HEK293 (cell line): ENCODE results near the gene SEMA7A.

Experiments used
- CTCF ChIA-PET: fragments of 350-600 bp; formaldehyde crosslinking; extraction: SDS; loops from one replicate; lab custom pipeline; 2021; ENCODE audit warnings: antibody characterized with exemption; lab: Yijun Ruan, JAX
- POLR2A ChIA-PET: fragments of 300-600 bp; formaldehyde crosslinking; extraction: SDS; loops from one replicate; lab custom pipeline; 2020; ENCODE audit warnings: antibody characterized with exemption, inconsistent platforms; lab: Yijun Ruan, JAX
- H3K27ac ChIP-seq: fragments of 200-500 bp; sonication (Bioruptor generic); 2 replicates; pipeline ENCODE4 v1.5.1; 2014; ENCODE audit warnings: low read depth, low read length, control low read depth, inconsistent platforms; ENCODE audit errors: extremely low read depth
- H3K36me3 ChIP-seq, 2 experiments: fragments of 200-500 bp in 1 of 2; sonication (Bioruptor generic) in 1 of 2; 1 replicate in 1 of 2; 2 replicates in 1 of 2; pipeline ENCODE4 v1.5.1; 2014 to 2017; ENCODE audit warnings: inconsistent platforms in 2 of 2, low read length in 2 of 2; ENCODE audit not compliant: control insufficient read depth in 2 of 2, insufficient read depth in 1 of 2
- H3K4me1 ChIP-seq: fragments of 200-500 bp; sonication (Bioruptor generic); 2 replicates; pipeline ENCODE4 v1.5.1; 2014; ENCODE audit warnings: mild to moderate bottlenecking, low read length, inconsistent platforms; ENCODE audit not compliant: control insufficient read depth, insufficient read depth
- H3K4me3 ChIP-seq: 2 replicates; pipeline ENCODE4 v1.5.1; 2011; ENCODE audit warnings: low read depth, mild to moderate bottlenecking, control low read depth, low read length, moderate library complexity
- H3K9me3 ChIP-seq: fragments of 200-500 bp; sonication (Bioruptor generic); 2 replicates; pipeline ENCODE4 v1.5.1; 2014; ENCODE audit warnings: low read depth, low read length, inconsistent platforms; ENCODE audit not compliant: control insufficient read depth, insufficient read depth
- HIC1 ChIP-seq: fragments of 450-650 bp; formaldehyde crosslinking; IDR thresholded peaks from 2 replicates; pipeline ENCODE4 v1.5.1; 2016; ENCODE audit warnings: missing biosample characterization, missing genetic modification characterization
- PRDM10 ChIP-seq: fragments of 450-650 bp; formaldehyde crosslinking; IDR thresholded peaks from 2 replicates; pipeline ENCODE4 v1.5.1; 2016; ENCODE audit warnings: missing biosample characterization, missing genetic modification characterization
- PRDM2 ChIP-seq: fragments of 450-650 bp; formaldehyde crosslinking; IDR thresholded peaks from 2 replicates; pipeline ENCODE4 v1.5.1; 2016; ENCODE audit warnings: missing biosample characterization, missing genetic modification characterization, borderline replicate concordance
- SALL2 ChIP-seq: fragments of 450-650 bp; formaldehyde crosslinking; IDR thresholded peaks from 2 replicates; pipeline ENCODE4 v1.5.0; 2017; ENCODE audit warnings: missing biosample characterization, mild to moderate bottlenecking, missing genetic modification characterization, borderline replicate concordance
- SP7 ChIP-seq: fragments of 450-650 bp; formaldehyde crosslinking; IDR thresholded peaks from 2 replicates; pipeline ENCODE4 v1.5.1; 2016; ENCODE audit warnings: missing biosample characterization, missing genetic modification characterization
- ZBTB20 ChIP-seq: fragments of 450-650 bp; formaldehyde crosslinking; IDR thresholded peaks from 2 replicates; pipeline ENCODE4 v1.5.1; 2016; ENCODE audit warnings: missing biosample characterization, missing genetic modification characterization
- ZBTB8A ChIP-seq: fragments of 450-650 bp; formaldehyde crosslinking; IDR thresholded peaks from 2 replicates; pipeline ENCODE4 v1.5.1; 2016; ENCODE audit warnings: missing biosample characterization, missing genetic modification characterization
- ZFP41 ChIP-seq: fragments of 450-650 bp; formaldehyde crosslinking; IDR thresholded peaks from 2 replicates; pipeline ENCODE4 v1.5.1; 2016; ENCODE audit warnings: missing biosample characterization, missing genetic modification characterization, borderline replicate concordance
- ZFP69B ChIP-seq: fragments of 450-650 bp; formaldehyde crosslinking; IDR thresholded peaks from 2 replicates; pipeline ENCODE4 v1.5.1; 2016; ENCODE audit warnings: missing biosample characterization, missing genetic modification characterization
- ZNF148 ChIP-seq: fragments of 450-650 bp; formaldehyde crosslinking; IDR thresholded peaks from 2 replicates; pipeline ENCODE4 v1.5.0; 2017; ENCODE audit warnings: missing biosample characterization, missing genetic modification characterization, borderline replicate concordance
- ZNF214 ChIP-seq: fragments of 450-650 bp; formaldehyde crosslinking; IDR thresholded peaks from 2 replicates; pipeline ENCODE4 v1.5.1; 2017; ENCODE audit warnings: missing biosample characterization, mild to moderate bottlenecking, missing genetic modification characterization, borderline replicate concordance
- ZNF223 ChIP-seq: fragments of 450-650 bp; formaldehyde crosslinking; IDR thresholded peaks from 2 replicates; pipeline ENCODE4 v1.5.1; 2016; ENCODE audit warnings: missing biosample characterization, missing genetic modification characterization
- ZNF274 ChIP-seq, 2 experiments: fragments of 200-500 bp in 1 of 2; fragments of 450-650 bp in 1 of 2; sonication (Bioruptor generic) in 1 of 2; formaldehyde crosslinking in 1 of 2; IDR thresholded peaks; 2 replicates each; pipeline versions ENCODE4 v1.5.1 to v1.6.1; 2014 to 2016; ENCODE audit warnings: borderline replicate concordance in 1 of 2, inconsistent platforms in 1 of 2, low read length in 1 of 2, missing biosample characterization in 1 of 2, missing genetic modification characterization in 1 of 2
- ZNF350 ChIP-seq: fragments of 450-650 bp; formaldehyde crosslinking; IDR thresholded peaks from 2 replicates; pipeline ENCODE4 v1.5.0; 2017; ENCODE audit warnings: missing biosample characterization, mild to moderate bottlenecking, missing genetic modification characterization
- ZNF354C ChIP-seq: fragments of 450-650 bp; formaldehyde crosslinking; IDR thresholded peaks from 2 replicates; pipeline ENCODE4 v1.5.1; 2016; ENCODE audit warnings: missing biosample characterization, missing genetic modification characterization, low read depth, borderline replicate concordance
- ZNF530 ChIP-seq: fragments of 450-650 bp; formaldehyde crosslinking; IDR thresholded peaks from 2 replicates; pipeline ENCODE4 v1.5.1; 2016; ENCODE audit warnings: low read depth, missing biosample characterization, missing genetic modification characterization
- ZNF624 ChIP-seq: fragments of 450-650 bp; formaldehyde crosslinking; IDR thresholded peaks from 2 replicates; pipeline ENCODE4 v1.5.1; 2017; ENCODE audit warnings: missing biosample characterization, missing genetic modification characterization
- ZSCAN16 ChIP-seq: fragments of 450-650 bp; formaldehyde crosslinking; IDR thresholded peaks from 2 replicates; pipeline ENCODE4 v1.5.1; 2016; ENCODE audit warnings: missing biosample characterization, missing genetic modification characterization

The SEMA7A gene

GRCh38 chr15:74387621-74388362 is 46.0 kb downstream of the SEMA7A start:
- no peak overlapping the region for H3K4me3 ChIP-seq
- TF ChIP-seq ZNF223 (tag by site-specific recombination): no peak
- TF ChIP-seq ZNF274 (IDR thresholded peaks at IDR 0.05; ENCODE audit: low read length): no peak
- no peak for TF ChIP-seq ZNF274 (tag by site-specific recombination; IDR thresholded peaks at IDR 0.05; ENCODE audit: borderline replicate concordance)
- TF ChIP-seq ZBTB20 (tag by site-specific recombination): 0 out of 2 replicates have a peak, but pooled peaks have one; percentile 30
- no peak for TF ChIP-seq ZNF214
- TF ChIP-seq ZSCAN16 (tag by site-specific recombination): no peak
- TF ChIP-seq SALL2: no peak
- no peak for TF ChIP-seq ZNF624 (tag by site-specific recombination)
- TF ChIP-seq ZFP69B (tag by site-specific recombination): no peak
- no peak for TF ChIP-seq ZNF530 (tag by site-specific recombination)
- no peak for TF ChIP-seq ZFP41 (tag by site-specific recombination)
- TF ChIP-seq PRDM10 (tag by site-specific recombination): peak; percentile 52
- TF ChIP-seq PRDM2 (tag by site-specific recombination): no peak
- TF ChIP-seq, all 188 proteins: peak for 2
- Histone ChIP-seq H3K4me1 (no peaks in the 10 kb centered on the region), H3K9me3 (no peaks in the 10 kb centered on the region), H3K27ac (no peak overlapping the region), H3K36me3 (no peaks in the 10 kb centered on the region)
- POLR2A ChIA-PET: no interaction called here
- CTCF ChIA-PET: interaction anchor here (0.5 to 25.1 kb wide), 5 partner anchors 9 to 381 kb away, joined by 3 to 768 read pairs (median 7); partner anchors contain the start of gene SEMA7A

- H3K4me1 ChIP-seq: no peaks in the 10 kb centered on the region
- H3K36me3 ChIP-seq: no peaks in the 10 kb centered on the region
- POLR2A ChIA-PET: no interaction called here
- H3K9me3 ChIP-seq: no peaks in the 10 kb centered on the region
- H3K27ac ChIP-seq: no peak overlapping the region
- H3K4me3 ChIP-seq: no peak overlapping the region
- CTCF ChIA-PET: interaction anchor here (25.1 kb wide), 1 partner anchor 52 kb away, joined by 768 read pairs; the partner anchor contains the start of gene SEMA7A
- no peak for TF ChIP-seq ZNF350
- no peak for TF ChIP-seq SP7 (tag by site-specific recombination)
- TF ChIP-seq ZNF354C (tag by site-specific recombination): no peak
- no peak for TF ChIP-seq ZNF148 (tag by site-specific recombination)
- TF ChIP-seq ZBTB8A (tag by site-specific recombination): no peak
- TF ChIP-seq HIC1: peak; percentile 37; the same call in 1 of the 2 replicates
These were observed 46.6 kb downstream of the SEMA7A start for GRCh38 chr15:74387141-74387541.
